Activated T-cell treated with anti-CD3 and anti-CD28 coated beads, Interleukin-2, amount 50 U/mL, for 72 hours (primary cell): Measurements from ENCODE around the gene CRYAB. TPM values are rescaled to one million over a fixed set of nuclear protein-coding genes. Genes with fewer than 3 reads are reported as not detected.
A peak's percentile ranks its signal among the peaks of the same experiment; 100 is the strongest.

Source experiments
- ATAC-seq, 2 donors: fragments of 150-1000 bp; cut with Tn5 transposase; replicated peaks in 1 of 2; 2 replicates each; pipeline ENCODE4 v1.10.0; 2021; ENCODE audit warnings: moderate library complexity in 2 of 2, mild to moderate bottlenecking in 1 of 2
- DNase-seq, 2 donors: peaks; one replicate each; pipeline ENCODE4 v3.0.0; 2021 to 2022; ENCODE audit warnings: mixed read lengths in 1 of 2
- H3K27ac Mint-ChIP-seq: one replicate; pipeline ENCODE4 v1.8.0; 2022; ENCODE audit warnings: mild to moderate bottlenecking, moderate library complexity, mixed read lengths
- H3K27me3 Mint-ChIP-seq: one replicate; pipeline ENCODE4 v1.8.0; 2022; ENCODE audit warnings: low read depth, mixed read lengths
- H3K36me3 Mint-ChIP-seq, 2 donors: one replicate each; pipeline ENCODE4 v1.8.0; 2022; ENCODE audit warnings: mixed read lengths in 2 of 2, mild to moderate bottlenecking in 1 of 2; ENCODE audit not compliant: insufficient read depth in 2 of 2
- H3K4me1 Mint-ChIP-seq: one replicate; pipeline ENCODE4 v1.8.0; 2022; ENCODE audit warnings: low read depth, mixed read lengths
- H3K4me3 Mint-ChIP-seq, 2 donors: one replicate each; pipeline ENCODE4 v1.8.0; 2022; ENCODE audit warnings: mild to moderate bottlenecking in 2 of 2, mixed read lengths in 2 of 2, moderate library complexity in 2 of 2
- H3K9me3 Mint-ChIP-seq, 2 donors: one replicate each; pipeline ENCODE4 v1.8.0; 2022; ENCODE audit warnings: mixed read lengths in 2 of 2
- total RNA-seq, 2 donors: library from RNA; stranded (reverse); gene quantifications; one replicate each; pipeline ENCODE4 v1.2.3, GENCODE V29; 2022

CRYAB gene
- total RNA-seq, 2 donors from 2014 or later, result not detected

DNA sequence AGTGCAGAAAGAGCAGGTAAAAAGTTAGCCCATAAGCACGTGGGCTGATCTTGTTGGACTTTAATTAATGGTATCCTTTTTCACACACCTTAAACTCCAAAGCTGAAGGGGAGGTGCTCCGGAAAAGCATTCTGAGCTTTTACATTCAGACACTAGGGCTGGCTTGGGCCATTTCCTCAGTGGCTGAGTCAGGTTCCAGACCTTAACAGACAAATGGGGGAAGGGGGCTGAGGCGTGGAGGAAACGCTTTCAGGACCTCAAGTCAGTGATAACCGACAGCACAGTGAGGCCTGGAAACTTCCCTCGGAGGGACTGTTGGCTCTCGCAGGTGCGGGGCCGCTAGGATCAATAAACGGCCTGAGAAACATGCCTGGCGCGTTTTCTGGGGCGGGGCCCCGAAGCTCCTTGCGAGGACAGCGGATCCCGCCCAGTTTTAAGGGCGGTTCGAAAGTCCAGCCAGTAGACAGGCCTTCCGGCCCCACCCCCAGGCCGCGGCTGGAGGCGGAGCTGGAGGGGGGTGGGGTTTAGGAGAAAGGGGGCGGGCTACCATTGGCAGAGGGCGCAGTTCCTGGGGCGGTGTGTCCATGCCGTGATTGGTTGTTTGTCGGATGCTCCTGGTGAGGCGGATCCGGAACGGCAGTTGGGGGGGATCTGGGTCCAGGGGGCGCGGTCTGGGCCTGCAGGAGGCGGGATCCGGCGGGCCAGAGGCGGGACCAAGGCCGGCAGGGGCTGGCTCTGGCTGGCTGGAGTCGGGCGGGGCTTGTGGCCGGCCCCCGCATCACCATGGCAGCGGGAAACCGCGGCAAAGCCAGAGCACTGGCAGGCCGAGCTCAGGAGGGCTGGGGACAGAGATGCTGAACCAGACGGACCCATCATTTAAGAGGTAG, 15.2 kb upstream of the CRYAB start:
- Mint-ChIP-seq H3K27me3 (peaks cover 3% of the 10 kb centered on the region), H3K9me3 (no peaks in the 10 kb centered on the region), H3K36me3 (no peaks in the 10 kb centered on the region), H3K4me1 (peaks cover 13% of the 10 kb centered on the region), H3K4me3 (peak overlapping the region; percentile 91), H3K27ac (peak overlapping the region; percentile 75)
- DNase-seq (peak; percentile 96 to 98), ATAC-seq (peak; percentile 93)

DNA sequence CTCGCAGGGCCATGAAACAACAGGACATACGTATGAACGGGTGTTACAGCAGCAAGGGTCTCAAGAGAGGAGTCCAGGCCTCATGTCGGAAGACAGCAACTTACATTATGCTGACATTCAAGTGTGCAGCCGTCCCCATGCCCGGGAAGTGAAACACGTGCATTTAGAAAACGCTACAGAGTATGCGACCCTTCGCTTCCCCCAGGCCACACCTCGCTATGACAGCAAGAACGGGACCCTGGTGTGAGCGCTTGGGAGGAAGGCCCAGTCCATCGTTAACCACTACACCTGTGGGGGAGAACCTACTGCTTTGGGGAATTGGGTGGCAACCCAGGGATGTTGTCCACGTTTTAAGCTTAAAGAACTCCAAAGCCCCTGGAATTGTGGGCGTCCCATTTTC, 14.4 kb upstream of the CRYAB start:
- Mint-ChIP-seq H3K4me3 (peak overlapping the region; percentile 91), H3K27me3 (peaks cover 6% of the 10 kb centered on the region)

DNA sequence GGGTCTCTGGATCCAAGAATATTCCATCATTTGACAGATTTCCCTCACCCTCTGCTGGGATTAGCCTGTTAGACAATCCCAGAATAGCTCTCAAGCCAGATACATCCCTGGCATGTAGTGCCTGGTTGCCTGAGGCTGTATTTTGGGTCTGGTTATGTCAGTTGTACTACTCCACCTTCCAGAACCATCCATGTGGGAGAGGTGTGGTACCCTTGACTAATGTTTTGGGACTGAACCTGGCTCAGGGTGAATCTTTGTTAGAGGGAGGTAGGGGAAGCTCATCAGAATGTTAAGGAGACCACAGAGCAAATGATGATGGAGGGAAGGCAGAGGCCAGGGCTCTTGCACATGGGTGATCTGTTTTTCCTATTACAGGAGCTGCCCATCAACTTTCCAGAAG, 12.4 kb upstream of the CRYAB start:
- Mint-ChIP-seq H3K4me1 (peaks cover 13% of the 10 kb centered on the region), H3K9me3 (no peaks in the 10 kb centered on the region), H3K27ac (no peak overlapping the region), H3K4me3 (no peak overlapping the region), H3K27me3 (peaks cover 6% of the 10 kb centered on the region), H3K36me3 (no peaks in the 10 kb centered on the region)
- ATAC-seq (no peak), DNase-seq (no peak)

More for the DNA sequence above, 14.4 kb upstream of the CRYAB start:
- Mint-ChIP-seq H3K9me3 (no peaks in the 10 kb centered on the region), H3K4me1 (peaks cover 13% of the 10 kb centered on the region), H3K27ac (no peak overlapping the region), H3K36me3 (no peaks in the 10 kb centered on the region)
- DNase-seq (no peak), ATAC-seq (no peak)

DNA sequence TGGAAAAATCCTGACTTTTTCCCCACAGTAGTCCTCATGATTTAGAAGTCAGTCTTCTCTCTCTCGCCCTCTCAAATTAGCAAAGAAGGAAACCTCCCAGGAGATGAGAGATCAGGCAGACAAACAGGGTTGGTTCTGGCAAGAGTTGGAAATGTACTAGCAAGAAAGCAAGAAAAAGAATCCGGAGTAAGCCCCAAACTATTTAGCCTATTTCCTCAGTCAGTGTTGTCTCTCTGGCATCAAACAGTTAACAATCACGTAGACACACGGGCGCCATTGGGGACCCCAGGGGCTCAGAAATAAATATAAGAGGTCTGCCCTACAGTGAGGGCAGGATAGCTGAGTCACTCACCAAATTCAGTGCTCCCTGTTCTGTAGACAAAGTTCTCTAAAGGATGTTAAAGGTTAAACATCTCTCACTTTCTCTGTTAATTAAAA, 11.8 kb upstream of the CRYAB start:
- Mint-ChIP-seq H3K36me3 (no peaks in the 10 kb centered on the region), H3K4me3 (no peak overlapping the region), H3K4me1 (peaks cover 13% of the 10 kb centered on the region), H3K27ac (no peak overlapping the region), H3K9me3 (no peaks in the 10 kb centered on the region), H3K27me3 (peaks cover 6% of the 10 kb centered on the region)
- ATAC-seq (no peak), DNase-seq (no peak)

DNA sequence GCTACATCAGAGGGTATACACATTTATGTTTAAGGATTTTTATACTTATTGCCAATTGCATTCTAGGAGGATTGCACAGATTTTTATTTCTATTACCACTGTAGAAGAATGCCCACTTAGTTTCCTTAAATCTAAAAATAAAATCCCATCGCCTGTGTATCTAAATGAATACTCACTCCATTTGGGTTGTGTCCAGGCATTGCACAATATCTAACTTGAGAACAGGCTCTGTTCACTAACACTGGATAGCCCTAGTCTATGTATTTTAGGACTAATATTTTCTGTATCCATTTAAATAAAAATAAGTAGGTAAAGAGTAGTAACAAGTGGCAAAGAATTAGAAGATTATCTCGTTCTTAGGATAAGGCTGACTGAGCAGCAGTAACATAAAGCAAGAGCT, 11.2 kb upstream of the CRYAB start:
- ATAC-seq, result no peak
- Mint-ChIP-seq H3K9me3 (no peaks in the 10 kb centered on the region), H3K27ac (no peak overlapping the region), H3K4me1 (peaks cover 13% of the 10 kb centered on the region), H3K36me3 (no peaks in the 10 kb centered on the region), H3K27me3 (peaks cover 6% of the 10 kb centered on the region), H3K4me3 (no peak overlapping the region)
- no peak for DNase-seq

DNA sequence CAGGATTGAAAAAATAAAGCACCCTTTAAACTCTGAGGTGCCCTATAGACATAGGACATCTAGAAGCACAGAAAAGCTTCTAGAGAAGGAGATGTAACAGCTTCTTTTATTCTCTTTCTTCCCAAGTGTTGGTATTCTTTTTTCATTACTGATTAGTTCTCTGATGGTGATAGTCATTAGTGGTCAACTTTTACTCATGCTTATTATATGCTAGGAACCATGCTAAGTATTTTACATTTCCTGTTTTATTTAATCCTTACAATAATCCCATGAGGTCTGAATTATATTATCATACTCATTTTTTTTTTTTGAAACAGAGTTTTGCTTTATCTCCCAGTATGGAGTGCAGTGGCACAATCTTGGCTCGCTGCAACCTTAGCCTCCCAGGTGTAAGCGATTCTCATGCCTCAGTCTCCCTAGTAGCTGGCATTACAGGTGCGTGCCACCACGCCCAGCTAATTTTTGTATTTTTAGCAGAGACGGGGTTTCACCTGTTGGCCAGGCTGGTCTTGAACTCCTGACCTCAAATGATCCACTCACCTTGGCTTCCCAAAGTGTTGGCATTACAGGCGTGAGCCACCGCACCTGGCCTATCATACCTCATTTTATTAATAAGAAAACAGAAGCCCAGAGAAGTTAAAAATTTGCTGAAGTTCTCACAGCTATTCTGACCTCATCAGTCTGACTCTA, 10.1 kb upstream of the CRYAB start:
- ATAC-seq (no peak), DNase-seq (no peak)
- H3K27ac Mint-ChIP-seq, result no peak overlapping the region
- H3K4me1 Mint-ChIP-seq, result peaks cover 5% of the 10 kb centered on the region
- no peaks in the 10 kb centered on the region for H3K9me3 Mint-ChIP-seq
- H3K36me3 Mint-ChIP-seq, result no peaks in the 10 kb centered on the region
- no peak overlapping the region for H3K4me3 Mint-ChIP-seq
- H3K27me3 Mint-ChIP-seq, result peaks cover 13% of the 10 kb centered on the region

DNA sequence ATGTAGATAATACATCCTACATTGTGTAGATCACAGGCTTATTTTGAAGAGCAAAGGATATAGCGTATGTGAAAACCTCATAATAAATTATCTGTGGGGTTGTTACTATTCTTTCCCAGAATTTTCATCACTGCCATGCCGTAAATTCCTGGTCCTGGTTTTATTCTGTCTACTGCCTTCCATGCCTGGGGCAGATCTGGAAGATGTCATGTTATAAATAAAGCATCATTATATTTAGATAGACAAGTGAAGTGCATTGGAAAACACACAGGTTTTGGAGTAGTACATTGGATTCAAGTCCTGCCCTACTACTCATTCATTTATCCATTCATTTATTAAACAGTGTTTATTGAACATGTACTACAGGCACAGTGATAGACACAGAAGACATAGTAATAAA, 9.3 kb upstream of the CRYAB start:
- Mint-ChIP-seq H3K36me3 (no peaks in the 10 kb centered on the region), H3K4me1 (peaks cover 4% of the 10 kb centered on the region), H3K27me3 (peaks cover 21% of the 10 kb centered on the region), H3K9me3 (no peaks in the 10 kb centered on the region), H3K4me3 (no peak overlapping the region), H3K27ac (no peak overlapping the region)
- ATAC-seq, result no peak
- no peak for DNase-seq

DNA sequence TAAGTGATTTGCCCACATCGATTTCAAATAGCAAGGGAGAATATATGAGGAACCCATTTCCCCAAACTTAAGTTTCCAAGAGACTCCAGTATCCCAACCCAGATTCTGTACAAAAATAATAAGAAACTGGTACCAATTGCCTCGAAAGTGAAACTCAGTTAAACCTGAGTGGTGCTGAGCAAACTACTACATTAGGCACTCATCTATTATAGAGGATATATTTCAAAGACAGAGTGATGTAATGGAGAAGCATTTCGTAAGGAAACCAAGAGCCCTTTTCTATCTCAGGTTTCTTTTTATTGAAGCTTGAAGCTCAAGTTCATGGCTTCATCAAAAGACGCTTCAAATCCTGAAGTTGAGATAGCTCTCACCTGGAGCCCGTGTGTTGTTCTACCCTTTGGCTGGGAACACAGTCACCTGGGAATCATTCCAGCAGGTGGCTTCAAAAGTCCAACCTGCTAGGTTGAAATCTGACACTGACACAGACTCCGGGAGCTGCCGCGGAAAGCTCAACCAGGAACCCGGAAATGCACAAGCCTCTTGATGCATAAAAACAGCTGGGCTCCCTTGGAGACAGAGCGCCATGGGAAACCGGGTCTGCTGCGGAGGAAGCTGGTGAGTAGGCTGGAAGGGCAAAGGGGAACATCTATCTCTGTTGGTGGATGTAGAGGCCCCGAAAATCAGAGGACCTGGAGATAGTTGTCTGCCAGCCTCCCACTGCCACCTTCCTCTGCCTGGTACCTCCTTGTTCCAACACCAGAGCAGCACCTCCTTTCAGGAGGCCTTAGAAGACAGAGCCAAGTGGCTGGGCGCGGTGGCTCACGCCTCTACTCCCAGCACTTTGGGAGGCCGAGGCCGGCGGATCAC, 7.1 kb upstream of the CRYAB start, which contains the start of gene C11orf52:
C11orf52 (plus strand) TSS at position 524 of the 867 bp plus-strand sequence; CDS start at position 584, 60 bp downstream.
- Mint-ChIP-seq H3K9me3 (no peaks in the 10 kb centered on the region), H3K27ac (no peak within 1 kb of the TSS), H3K4me3 (no peak within 1 kb of the TSS), H3K36me3 (no peaks in the 10 kb centered on the region), H3K4me1 (no peaks in the 10 kb centered on the region), H3K27me3 (peaks cover 27% of the 10 kb centered on the region)
- no peak for DNase-seq
- ATAC-seq, result no peak

DNA sequence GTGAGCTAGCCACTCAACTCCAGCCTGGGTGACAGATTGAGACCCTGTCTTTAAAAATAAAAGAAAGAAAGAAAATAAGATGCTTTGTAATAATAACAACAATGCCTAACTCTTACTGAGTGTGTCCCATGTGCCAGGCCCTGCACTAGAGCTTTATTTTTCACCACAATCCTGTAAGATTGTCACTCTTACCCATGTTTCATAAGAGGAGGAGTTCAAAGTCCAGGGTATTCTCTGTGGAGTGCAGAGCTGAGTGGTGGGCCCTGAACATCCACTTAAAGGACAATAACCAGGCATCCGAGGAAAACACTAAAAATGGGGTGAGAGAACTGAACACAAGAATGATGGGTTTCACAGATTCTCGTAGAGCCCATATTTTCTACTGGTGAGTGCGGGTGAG, 6.2 kb upstream of the CRYAB start:
- H3K27me3 Mint-ChIP-seq, result peaks cover 27% of the 10 kb centered on the region
- no peak overlapping the region for H3K4me3 Mint-ChIP-seq
- DNase-seq, result no peak
- no peak overlapping the region for H3K27ac Mint-ChIP-seq
- H3K9me3 Mint-ChIP-seq, result no peaks in the 10 kb centered on the region
- H3K4me1 Mint-ChIP-seq, result no peaks in the 10 kb centered on the region
- no peak for ATAC-seq
- H3K36me3 Mint-ChIP-seq, result no peaks in the 10 kb centered on the region

DNA sequence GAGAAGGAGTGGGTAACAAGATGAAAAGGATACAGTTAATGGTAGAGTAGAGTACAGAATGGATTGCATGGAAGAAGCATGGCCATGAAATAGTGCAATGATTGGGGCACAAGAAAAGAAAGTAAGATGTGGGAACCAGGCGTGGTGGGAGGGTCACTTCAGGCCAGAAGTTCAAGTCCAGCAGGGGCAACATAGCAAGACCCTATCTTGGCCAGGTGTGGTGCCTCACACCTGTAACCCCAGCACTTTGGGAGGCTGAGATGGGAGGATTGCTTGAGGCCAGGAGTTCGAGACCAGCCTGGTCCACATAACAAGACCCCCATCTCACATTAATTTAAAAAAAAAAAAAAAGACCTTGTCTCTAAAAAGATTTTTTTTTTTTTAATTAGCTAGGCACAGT, 5.7 kb upstream of the CRYAB start:
- DNase-seq (no peak), ATAC-seq (no peak)
- Mint-ChIP-seq H3K27ac (no peak overlapping the region), H3K4me1 (no peaks in the 10 kb centered on the region), H3K9me3 (no peaks in the 10 kb centered on the region), H3K36me3 (no peaks in the 10 kb centered on the region), H3K4me3 (no peak overlapping the region), H3K27me3 (peaks cover 27% of the 10 kb centered on the region)

DNA sequence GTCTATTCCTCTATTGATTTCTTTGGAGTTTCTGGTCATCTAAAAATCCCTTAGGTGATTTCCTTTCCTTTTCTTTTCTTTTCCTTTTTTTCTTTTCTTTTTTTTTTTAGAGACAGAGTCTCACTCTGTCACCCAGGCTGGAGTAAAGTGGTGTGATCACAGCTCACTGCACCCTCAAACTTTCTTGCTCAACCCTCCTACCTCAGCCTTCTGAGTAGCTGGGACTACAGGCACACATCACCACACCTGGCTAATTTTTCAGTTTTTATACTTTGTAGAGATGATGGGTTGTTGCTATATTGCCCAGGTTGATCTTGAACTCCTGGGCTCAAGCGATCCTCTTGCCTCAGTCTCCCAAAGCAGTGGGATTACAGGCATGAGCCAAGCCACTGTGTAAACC, 5.2 kb upstream of the CRYAB start:
- H3K27me3 Mint-ChIP-seq, result peaks cover 28% of the 10 kb centered on the region

DNA sequence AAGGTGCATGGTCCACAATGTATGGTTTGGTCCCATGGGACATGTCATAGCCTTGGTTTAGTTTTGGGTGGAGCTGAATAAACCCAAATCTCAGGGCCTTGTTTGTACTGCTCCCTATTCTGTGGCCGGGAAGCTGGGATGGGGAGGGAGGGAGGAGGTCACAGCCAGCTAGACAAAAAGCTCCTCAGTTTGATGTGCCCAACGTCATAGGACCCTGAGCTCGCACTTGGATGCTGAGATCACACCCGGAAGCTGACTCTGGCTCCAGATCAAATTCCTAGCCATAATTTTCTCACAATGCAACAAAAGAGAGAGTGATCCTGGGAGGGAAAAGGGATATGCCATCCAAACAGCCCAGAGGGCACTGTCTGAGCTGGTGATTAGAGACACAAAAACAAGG, 2.4 kb upstream of the CRYAB start:
- H3K27me3 Mint-ChIP-seq, result peaks cover 44% of the 10 kb centered on the region
- H3K4me3 Mint-ChIP-seq, result no peak overlapping the region
- ATAC-seq (no peak), DNase-seq (no peak)
- H3K36me3 Mint-ChIP-seq, result no peaks in the 10 kb centered on the region
- H3K4me1 Mint-ChIP-seq, result no peaks in the 10 kb centered on the region
- no peak overlapping the region for H3K27ac Mint-ChIP-seq
- no peaks in the 10 kb centered on the region for H3K9me3 Mint-ChIP-seq

More for the DNA sequence above, 5.2 kb upstream of the CRYAB start:
- Mint-ChIP-seq H3K4me1 (no peaks in the 10 kb centered on the region), H3K4me3 (no peak overlapping the region), H3K27ac (no peak overlapping the region), H3K9me3 (no peaks in the 10 kb centered on the region), H3K36me3 (no peaks in the 10 kb centered on the region)
- ATAC-seq, result no peak
- no peak for DNase-seq
